Mammary epithelial cell (primary cell): ENCODE data around the gene PLEKHG1.

ENCODE experiments used
- EZH2 ChIP-seq: IDR thresholded peaks from 2 replicates; pipeline ENCODE4 v1.6.1; 2012; ENCODE audit warnings: low read length, inconsistent platforms, borderline replicate concordance
- TF ChIP-seq, protein P1 (sequence below), 2 donors: IDR thresholded peaks in 1 of 2; conservative IDR thresholded peaks in 1 of 2; 2 replicates each; pipeline ENCODE4 v1.5.1; 2011 to 2012; ENCODE audit warnings: inconsistent platforms in 2 of 2, low read length in 2 of 2, mild to moderate bottlenecking in 2 of 2, control low read depth in 1 of 2, low read depth in 1 of 2; ENCODE audit not compliant: insufficient read depth in 1 of 2; ENCODE audit errors: extremely low read depth in 1 of 2

DNA sequence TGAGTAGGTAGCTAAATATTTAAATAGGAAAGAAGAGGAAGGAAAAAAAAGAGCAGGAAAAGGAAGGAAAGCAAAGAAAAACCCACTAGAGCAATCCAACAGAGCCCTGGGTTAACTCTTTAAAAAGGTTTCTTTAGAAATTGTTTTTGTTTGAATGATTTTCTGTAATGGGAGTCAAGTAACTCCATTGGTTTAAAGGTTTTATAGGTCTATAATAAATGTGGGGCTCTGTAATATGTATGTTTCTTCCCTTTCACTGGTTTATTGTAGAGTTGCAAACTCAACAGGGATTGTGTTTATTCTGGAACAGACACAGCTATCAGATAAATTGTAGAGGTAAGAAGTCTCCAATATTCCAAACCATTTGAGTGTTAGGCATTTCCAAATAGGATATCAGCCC, 10.9 kb downstream of the PLEKHG1 start:
- TF ChIP-seq EZH2 = no peak
- TF ChIP-seq, protein P1, sequence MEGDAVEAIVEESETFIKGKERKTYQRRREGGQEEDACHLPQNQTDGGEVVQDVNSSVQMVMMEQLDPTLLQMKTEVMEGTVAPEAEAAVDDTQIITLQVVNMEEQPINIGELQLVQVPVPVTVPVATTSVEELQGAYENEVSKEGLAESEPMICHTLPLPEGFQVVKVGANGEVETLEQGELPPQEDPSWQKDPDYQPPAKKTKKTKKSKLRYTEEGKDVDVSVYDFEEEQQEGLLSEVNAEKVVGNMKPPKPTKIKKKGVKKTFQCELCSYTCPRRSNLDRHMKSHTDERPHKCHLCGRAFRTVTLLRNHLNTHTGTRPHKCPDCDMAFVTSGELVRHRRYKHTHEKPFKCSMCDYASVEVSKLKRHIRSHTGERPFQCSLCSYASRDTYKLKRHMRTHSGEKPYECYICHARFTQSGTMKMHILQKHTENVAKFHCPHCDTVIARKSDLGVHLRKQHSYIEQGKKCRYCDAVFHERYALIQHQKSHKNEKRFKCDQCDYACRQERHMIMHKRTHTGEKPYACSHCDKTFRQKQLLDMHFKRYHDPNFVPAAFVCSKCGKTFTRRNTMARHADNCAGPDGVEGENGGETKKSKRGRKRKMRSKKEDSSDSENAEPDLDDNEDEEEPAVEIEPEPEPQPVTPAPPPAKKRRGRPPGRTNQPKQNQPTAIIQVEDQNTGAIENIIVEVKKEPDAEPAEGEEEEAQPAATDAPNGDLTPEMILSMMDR (conservative IDR thresholded peaks at IDR 0.05 in 1 of 2, IDR thresholded peaks at IDR 0.05 in 1 of 2; ENCODE audit: extremely low read depth in 1 of 2, insufficient read depth in 1 of 2, low read depth in 1 of 2, low read length in 2 of 2) = no peak
